Peyer's patch (tissue), 4 donors: ENCODE results near the gene FREM3. TPM values are rescaled to one million over a fixed set of nuclear protein-coding genes. Genes with fewer than 3 reads are reported as not detected.
A peak's percentile ranks its signal among the peaks of the same experiment; 100 is the strongest.

Source experiments
- DNase-seq, 3 donors: peaks; one replicate each; pipeline ENCODE4 v3.0.0-alpha.2; 2017 to 2019
- H3K27ac ChIP-seq, 4 donors: fragments of 200-600 bp; sonication (generic); one replicate each; pipeline ENCODE4 v1.5.1; 2016 to 2019
- H3K27me3 ChIP-seq, 2 donors: fragments of 200-600 bp; sonication (generic); one replicate each; pipeline ENCODE4 v1.5.1; 2019
- H3K36me3 ChIP-seq, 3 donors: fragments of 200-600 bp; sonication (generic); one replicate each; pipeline ENCODE4 v1.5.1; 2016 to 2019
- H3K4me1 ChIP-seq, 4 donors: fragments of 200-600 bp; sonication (generic); one replicate each; pipeline ENCODE4 v1.5.1; 2016 to 2019
- H3K4me3 ChIP-seq, 4 donors: fragments of 200-600 bp; sonication (generic); 1 replicate in 3 of 4; 2 replicates in 1 of 4; pipeline ENCODE4 v1.5.1; 2016 to 2019; ENCODE audit warnings: mild to moderate bottlenecking in 1 of 4
- H3K9me3 ChIP-seq, 4 donors: fragments of 200-600 bp; sonication (generic); one replicate each; pipeline ENCODE4 v1.5.1; 2016 to 2019; ENCODE audit warnings: mild to moderate bottlenecking in 1 of 4
- CTCF ChIP-seq, 6 experiments: fragments of 450-650 bp in 4 of 6; fragments of 200-600 bp in 2 of 6; sonication (generic) in 1 of 6; IDR thresholded peaks; one replicate each; pipeline ENCODE4 v1.5.1; 2017 to 2019; ENCODE audit warnings: antibody characterized with exemption in 6 of 6, mild to moderate bottlenecking in 3 of 6, moderate library complexity in 1 of 6
- POLR2A ChIP-seq, 2 donors: fragments of 450-650 bp; IDR thresholded peaks; one replicate each; pipeline ENCODE4 v1.5.1; 2017; ENCODE audit warnings: antibody characterized with exemption in 2 of 2, mild to moderate bottlenecking in 2 of 2, moderate library complexity in 2 of 2
- total RNA-seq, 4 donors: library from RNA; depleted of rRNA; stranded (reverse); fragments of >200 nt; gene quantifications; one replicate each; pipeline ENCODE4 v1.1.0, GENCODE V29; 2016

The FREM3 gene
- total RNA-seq, 4 donors from 2014 or later: 0.83 TPM; not detected in 3

GRCh38 chr4:143634763-143635162 is 65.7 kb downstream of the FREM3 start:
- Histone ChIP-seq H3K4me1 (no peaks in the 10 kb centered on the region), H3K36me3 (no peaks in the 10 kb centered on the region), H3K27me3 (no peaks in the 10 kb centered on the region), H3K27ac (no peak overlapping the region), H3K9me3 (no peaks in the 10 kb centered on the region), H3K4me3 (no peak overlapping the region)
- no peak for TF ChIP-seq CTCF (IDR thresholded peaks at IDR 0.05)
- TF ChIP-seq POLR2A (IDR thresholded peaks at IDR 0.05): no peak
- DNase-seq: no peak

GRCh38 chr4:143633833-143634232 is 66.6 kb downstream of the FREM3 start:
- no peak for TF ChIP-seq CTCF (IDR thresholded peaks at IDR 0.05)
- TF ChIP-seq POLR2A (IDR thresholded peaks at IDR 0.05): no peak
- H3K9me3 ChIP-seq: no peaks in the 10 kb centered on the region
- no peaks in the 10 kb centered on the region for H3K4me1 ChIP-seq
- no peak overlapping the region for H3K27ac ChIP-seq
- H3K27me3 ChIP-seq: no peaks in the 10 kb centered on the region
- no peaks in the 10 kb centered on the region for H3K36me3 ChIP-seq
- DNase-seq: no peak
- no peak overlapping the region for H3K4me3 ChIP-seq

GRCh38 chr4:143626134-143626911 is 74.2 kb downstream of the FREM3 start:
- H3K27ac ChIP-seq: no peak overlapping the region
- no peaks in the 10 kb centered on the region for H3K27me3 ChIP-seq
- TF ChIP-seq CTCF (IDR thresholded peaks at IDR 0.05): no peak
- no peak for TF ChIP-seq POLR2A (IDR thresholded peaks at IDR 0.05)
- no peak overlapping the region for H3K4me3 ChIP-seq
- no peaks in the 10 kb centered on the region for H3K4me1 ChIP-seq
- no peaks in the 10 kb centered on the region for H3K9me3 ChIP-seq
- DNase-seq: peak in 2 of 3 donors; percentile 17 to 65
- H3K36me3 ChIP-seq: no peaks in the 10 kb centered on the region

GRCh38 chr4:143625632-143626031 is 74.8 kb downstream of the FREM3 start:
- Histone ChIP-seq H3K27ac (no peak overlapping the region), H3K36me3 (no peaks in the 10 kb centered on the region), H3K4me3 (no peak overlapping the region), H3K4me1 (no peaks in the 10 kb centered on the region), H3K27me3 (no peaks in the 10 kb centered on the region), H3K9me3 (no peaks in the 10 kb centered on the region)
- DNase-seq: no peak
- TF ChIP-seq POLR2A (IDR thresholded peaks at IDR 0.05) (no peak), CTCF (IDR thresholded peaks at IDR 0.05) (no peak)

GRCh38 chr4:143623896-143624295 is 76.6 kb downstream of the FREM3 start:
- H3K27ac ChIP-seq: no peak overlapping the region
- H3K4me3 ChIP-seq: no peak overlapping the region
- no peak for TF ChIP-seq POLR2A (IDR thresholded peaks at IDR 0.05)
- no peak for TF ChIP-seq CTCF (IDR thresholded peaks at IDR 0.05)
- H3K27me3 ChIP-seq: no peaks in the 10 kb centered on the region
- no peaks in the 10 kb centered on the region for H3K9me3 ChIP-seq
- no peaks in the 10 kb centered on the region for H3K36me3 ChIP-seq
- no peak for DNase-seq
- H3K4me1 ChIP-seq: no peaks in the 10 kb centered on the region
